ENCODE results near the gene ITGB1BP1.

The ITGB1BP1 gene

GRCh38 chr2:9378433-9379390, 44.6 kb downstream of the ITGB1BP1 start:
- no peak for DNase-seq (ENCODE audit: low read depth in 3 of 3)

GRCh38 chr2:9377461-9378097, 45.7 kb downstream of the ITGB1BP1 start:
- DNase-seq (ENCODE audit: low read depth in 3 of 3), result no peak

- no peak for DNase-seq (ENCODE audit: low read depth in 3 of 3)
These were observed 47.4 kb downstream of the ITGB1BP1 start for GRCh38 chr2:9375857-9376428.

GRCh38 chr2:9374071-9374730, 49.1 kb downstream of the ITGB1BP1 start:
- no peak for DNase-seq (ENCODE audit: low read depth in 3 of 3)

- DNase-seq (ENCODE audit: low read depth in 3 of 3), result no peak
These were observed 49.9 kb downstream of the ITGB1BP1 start for GRCh38 chr2:9373476-9373875.

GRCh38 chr2:9373047-9373446, 50.3 kb downstream of the ITGB1BP1 start:
- DNase-seq (ENCODE audit: low read depth in 3 of 3), result no peak

GRCh38 chr2:9370746-9371145, 52.6 kb downstream of the ITGB1BP1 start:
- no peak for DNase-seq (ENCODE audit: low read depth in 3 of 3)

DNA sequence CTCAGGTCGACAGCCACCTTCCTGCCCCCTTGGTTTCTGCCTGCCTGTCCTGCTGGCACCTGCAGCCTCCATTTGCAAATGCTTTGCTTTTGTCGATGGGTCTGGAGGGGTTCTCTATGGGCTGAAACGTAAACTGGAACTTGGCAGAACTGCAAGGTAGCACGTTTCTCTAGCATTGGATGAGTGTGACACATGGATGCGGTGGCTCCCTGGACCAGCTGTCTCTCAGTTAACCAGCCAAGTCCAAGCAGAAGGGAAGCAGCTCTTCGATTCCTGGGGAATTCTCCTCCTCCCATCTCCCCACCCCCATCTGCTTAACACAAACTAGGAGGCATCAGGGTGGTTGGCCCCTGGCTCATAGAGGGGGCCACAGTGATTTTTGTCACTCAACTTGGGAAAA, 57.3 kb downstream of the ITGB1BP1 start:
- no peak for DNase-seq (ENCODE audit: low read depth in 3 of 3)

DNA sequence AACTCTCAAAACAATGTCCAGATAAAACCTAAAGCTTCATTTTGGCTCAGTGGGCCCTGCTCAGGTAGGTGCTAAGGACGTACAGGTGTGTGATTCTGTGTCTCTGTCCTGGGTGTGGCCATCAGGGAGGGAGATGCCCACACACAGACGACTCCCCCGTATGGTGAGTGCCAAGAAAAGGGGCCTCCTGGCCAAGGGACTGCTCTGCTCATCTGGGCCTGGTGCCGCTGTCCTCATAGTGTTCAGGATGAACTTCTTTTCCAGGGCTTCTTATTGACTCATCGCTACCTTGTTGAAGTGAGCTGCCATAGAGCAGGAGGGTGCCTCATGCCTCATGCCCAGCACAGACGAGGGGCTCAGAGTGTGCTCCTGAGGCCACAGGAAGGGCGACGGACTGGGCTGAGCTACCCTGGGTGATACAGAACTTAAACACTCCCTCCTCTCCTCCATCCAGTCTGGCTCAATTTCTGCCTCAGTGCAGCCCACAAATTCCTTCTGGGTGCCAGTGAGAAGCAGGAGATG, 57.8 kb downstream of the ITGB1BP1 start:
- DNase-seq (ENCODE audit: low read depth in 3 of 3), result no peak

DNA sequence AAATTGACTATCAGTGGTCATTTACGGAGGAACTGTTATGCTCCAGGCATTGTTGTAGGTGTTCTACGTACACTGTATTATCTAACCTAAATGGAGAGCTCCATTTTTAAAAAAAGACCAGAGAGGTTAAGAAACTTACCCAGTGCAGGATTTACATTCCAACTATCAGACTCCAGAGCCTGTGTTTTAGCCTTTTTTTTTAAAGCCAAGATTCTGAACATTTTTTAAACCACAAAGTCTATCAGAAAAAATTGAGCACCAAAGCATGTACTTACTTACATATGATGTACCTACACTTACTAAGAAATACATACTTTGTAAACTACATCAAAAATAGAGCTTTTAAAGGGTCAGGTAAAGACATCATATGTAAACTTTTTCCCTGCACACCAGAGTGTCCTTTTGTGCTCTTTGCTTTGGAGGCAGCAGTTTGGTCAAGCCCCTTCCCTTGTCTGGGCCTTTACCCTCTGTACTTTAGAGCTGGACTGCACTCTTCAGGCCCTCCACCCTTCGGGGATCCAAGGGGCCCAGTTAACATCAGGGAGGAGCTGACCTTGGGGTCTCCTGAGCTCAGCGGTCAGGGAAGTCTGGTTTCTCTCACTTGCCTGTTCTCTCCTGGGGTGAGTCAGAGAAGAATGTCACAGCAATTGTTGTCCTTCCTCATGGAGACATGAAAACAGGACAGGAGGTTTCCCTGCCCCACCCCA, 58.4 kb downstream of the ITGB1BP1 start:
- DNase-seq (ENCODE audit: low read depth in 3 of 3), result no peak

DNA sequence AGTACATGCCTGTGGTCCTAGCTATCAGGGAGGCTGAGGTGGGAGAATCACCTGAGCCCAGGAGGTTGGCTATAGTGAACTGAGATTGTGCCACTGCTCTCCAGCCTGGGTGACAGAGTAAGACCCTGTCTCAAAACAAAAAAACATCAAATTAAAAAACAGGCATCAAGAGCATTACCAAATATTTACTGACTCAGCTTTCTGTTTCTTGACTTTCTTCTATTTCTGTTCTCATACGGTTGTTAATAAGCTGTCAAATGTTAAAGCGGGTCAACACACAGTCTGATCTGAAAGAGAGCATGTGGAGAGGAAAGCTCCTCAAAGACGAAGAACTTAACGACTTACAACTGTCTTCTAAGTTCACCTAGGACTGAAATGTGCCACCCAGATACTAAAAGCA, 59.0 kb downstream of the ITGB1BP1 start:
- DNase-seq (ENCODE audit: low read depth in 3 of 3), result no peak

DNA sequence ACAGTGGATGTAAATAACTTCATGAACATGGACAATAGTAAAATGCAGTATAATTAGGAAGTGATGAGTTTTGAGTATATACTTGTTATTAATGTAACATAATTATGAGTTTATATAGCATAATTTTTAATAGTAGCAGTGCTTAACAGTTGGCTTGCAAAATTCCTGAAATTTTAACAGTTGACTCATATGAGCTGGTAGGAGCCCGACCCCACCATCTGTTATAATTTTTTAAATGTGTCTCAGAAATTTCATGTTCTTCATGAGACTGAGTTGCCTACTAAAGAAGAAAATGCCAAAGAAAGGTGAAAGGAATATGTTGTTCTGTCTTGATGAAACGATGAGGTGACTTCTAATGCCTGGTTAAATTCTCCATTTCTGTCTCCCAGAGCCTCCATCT, 62.6 kb downstream of the ITGB1BP1 start:
- no peak for DNase-seq (ENCODE audit: low read depth in 3 of 3)

- DNase-seq (ENCODE audit: low read depth in 3 of 3), result no peak
These were observed 63.2 kb downstream of the ITGB1BP1 start for GRCh38 chr2:9360110-9360509.

DNA sequence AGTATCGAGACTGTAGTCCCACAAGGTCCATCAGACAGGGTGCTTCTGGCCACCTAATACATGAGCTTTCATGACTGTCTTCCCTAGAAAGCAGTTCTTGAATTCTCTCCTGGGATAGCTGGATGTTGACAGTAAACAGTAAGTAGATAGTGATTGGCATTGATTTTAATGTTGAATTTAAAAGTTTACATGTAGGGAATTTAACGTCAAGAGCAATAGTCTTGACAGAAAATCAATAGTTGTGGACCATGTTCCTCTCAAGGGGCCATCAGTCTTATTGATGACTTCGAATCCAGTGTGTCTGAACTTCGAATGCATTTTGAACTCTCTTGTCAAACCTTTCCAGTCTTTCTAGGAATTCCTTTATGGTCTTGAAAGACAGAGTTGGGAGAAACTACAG, 63.9 kb downstream of the ITGB1BP1 start:
- no peak for DNase-seq (ENCODE audit: low read depth in 3 of 3)

DNA sequence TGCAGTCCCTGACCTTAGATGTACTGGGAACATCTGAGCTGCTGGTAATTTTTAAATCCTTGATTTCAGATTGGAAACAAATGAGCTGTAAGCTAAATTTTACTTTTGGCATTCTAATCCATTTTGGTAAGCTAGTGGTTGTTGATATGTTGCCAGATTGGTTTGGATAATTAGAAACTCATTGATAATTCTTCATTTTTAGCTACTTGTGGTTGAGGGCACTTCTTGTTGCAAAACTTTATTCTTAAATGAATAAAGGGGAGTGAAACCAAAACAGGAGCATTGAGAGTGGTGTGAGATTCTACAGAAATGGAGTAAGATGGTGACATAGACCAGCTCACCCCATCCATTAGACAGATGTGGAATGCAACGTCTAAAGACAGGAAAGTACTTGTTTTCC, 64.5 kb downstream of the ITGB1BP1 start:
- no peak for DNase-seq (ENCODE audit: low read depth in 3 of 3)

GRCh38 chr2:9356261-9356660, 67.1 kb downstream of the ITGB1BP1 start:
- DNase-seq (ENCODE audit: low read depth in 3 of 3), result no peak

DNA sequence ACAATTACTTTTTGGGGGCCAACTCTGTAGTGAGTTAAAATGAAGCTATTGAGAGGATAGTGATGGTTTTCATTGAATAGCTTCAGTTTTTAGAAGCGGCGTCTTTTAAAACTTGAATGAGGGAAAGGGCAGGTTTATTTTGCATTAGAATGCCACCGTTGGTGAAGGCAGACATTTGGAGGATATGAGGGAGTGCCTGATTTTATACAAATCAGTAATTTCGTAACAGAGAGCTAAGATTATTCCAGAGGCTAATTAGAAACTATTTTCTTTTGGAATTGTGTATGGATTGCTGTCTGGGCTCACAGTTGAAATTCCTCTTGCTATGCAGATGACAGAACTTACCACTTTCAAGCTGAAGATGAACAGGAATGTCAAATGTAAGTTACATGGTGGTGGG, 67.6 kb downstream of the ITGB1BP1 start:
- DNase-seq (ENCODE audit: low read depth in 3 of 3), result no peak

DNA sequence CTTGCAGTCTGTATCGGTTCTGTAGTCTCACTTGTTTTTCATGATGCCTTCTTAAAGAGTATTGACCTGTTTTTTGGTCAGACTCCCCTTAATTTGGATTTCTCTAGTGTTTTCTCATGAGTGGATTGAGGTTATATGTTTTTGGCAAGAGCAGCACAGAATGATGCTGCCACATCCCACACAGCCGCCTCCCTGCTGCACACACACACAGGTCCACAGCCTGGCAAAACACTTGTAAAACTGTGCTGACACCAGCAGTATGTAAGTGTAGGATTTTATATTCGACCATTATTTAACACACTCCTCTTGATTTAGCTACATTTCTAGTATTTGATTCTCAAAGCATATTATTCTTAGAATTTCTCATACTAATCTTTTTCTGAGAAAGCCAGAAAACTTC, 68.1 kb downstream of the ITGB1BP1 start:
- no peak for DNase-seq (ENCODE audit: low read depth in 3 of 3)

- DNase-seq (ENCODE audit: low read depth in 3 of 3), result no peak
These were observed 69.0 kb downstream of the ITGB1BP1 start for GRCh38 chr2:9354318-9354717.
